ENCODE measurements around the gene CYB561D2. TPM values are rescaled to one million over a fixed set of nuclear protein-coding genes. Genes with fewer than 3 reads are reported as not detected.
A peak's percentile ranks its signal among the peaks of the same experiment; 100 is the strongest.

Gene CYB561D2
- total and polyA plus RNA-seq, 2 of the 13 experiments (the other 11 are each of a cell fraction or from before 2014, with no cell fraction given) = 11.1 to 17.2 TPM

GRCh38 chr3:50337175-50337861 lies 13.3 kb upstream of the CYB561D2 start (continued):
- TF ChIP-seq AHDC1 (CRISPR knock-in tag; IDR thresholded peaks at IDR 0.05; ENCODE audit: borderline replicate concordance) (0 out of 2 replicates have a peak, but pooled peaks have one; percentile 9), ZNF276 (CRISPR knock-in tag; IDR thresholded peaks at IDR 0.05; ENCODE audit: low read depth) (peak; percentile 58; the same call in 1 of the 2 replicates), MTERF4 (CRISPR knock-in tag; IDR thresholded peaks at IDR 0.05) (peak; percentile 91), CREB3 (CRISPR knock-in tag; IDR thresholded peaks at IDR 0.05) (peak; percentile 0; the same call in 1 of the 2 replicates), ZNF260 (CRISPR knock-in tag; IDR thresholded peaks at IDR 0.05; ENCODE audit: borderline replicate concordance, low read depth) (no peak), PHF5A (CRISPR knock-in tag; IDR thresholded peaks at IDR 0.05; ENCODE audit: low read depth, unreplicated experiment) (peak; percentile 34), FOSL2 (CRISPR knock-in tag; IDR thresholded peaks at IDR 0.05) (peak; percentile 68), MIER3 (CRISPR knock-in tag; IDR thresholded peaks at IDR 0.05; ENCODE audit: borderline replicate concordance) (peak; percentile 30; the same call in 1 of the 2 replicates), ZNF383 (CRISPR knock-in tag; IDR thresholded peaks at IDR 0.05; ENCODE audit: borderline replicate concordance) (no peak), ZNF160 (CRISPR knock-in tag; IDR thresholded peaks at IDR 0.05) (peak; percentile 83; the same call in 1 of the 2 replicates), ZSCAN9 (CRISPR knock-in tag; IDR thresholded peaks at IDR 0.05; ENCODE audit: borderline replicate concordance) (peak; percentile 13; the same call in 1 of the 2 replicates), ZNF776 (CRISPR knock-in tag; IDR thresholded peaks at IDR 0.05) (peak; percentile 94), KAT7 (CRISPR knock-in tag; IDR thresholded peaks at IDR 0.05; ENCODE audit: borderline replicate concordance) (peak; percentile 71), ZNF605 (CRISPR knock-in tag; IDR thresholded peaks at IDR 0.05) (peak; percentile 98), SALL1 (CRISPR knock-in tag; IDR thresholded peaks at IDR 0.05) (peak; percentile 74), KLF16 (CRISPR knock-in tag; IDR thresholded peaks at IDR 0.05) (peak in 1 of 2 experiments; percentile 47; a peak in 2 of 4 replicates), IRF9 (CRISPR knock-in tag; IDR thresholded peaks at IDR 0.05; ENCODE audit: borderline replicate concordance) (peak; percentile 77; the same call in 1 of the 2 replicates), ZBTB20 (CRISPR knock-in tag; IDR thresholded peaks at IDR 0.05; ENCODE audit: borderline replicate concordance, low read depth) (peak; percentile 20; the same call in 1 of the 2 replicates)
